GM12878 (cell line): ENCODE measurements around the gene PSMB3. TPM values are rescaled to one million over a fixed set of nuclear protein-coding genes. Genes with fewer than 3 reads are reported as not detected.
A peak's percentile ranks its signal among the peaks of the same experiment; 100 is the strongest.

Experiments
- ATF3 ChIP-seq: IDR thresholded peaks from 2 replicates; pipeline ENCODE4 v1.6.1; 2011; ENCODE audit warnings: low read depth, mild to moderate bottlenecking, low read length, moderate library complexity, borderline replicate concordance; ENCODE audit errors: extremely low read depth
- BHLHE40 ChIP-seq, 2 experiments: fragments of 450-650 bp in 1 of 2; IDR thresholded peaks; 2 replicates each; pipeline ENCODE4 v1.6.1; 2011 to 2017; ENCODE audit warnings: low read depth in 2 of 2, borderline replicate concordance in 1 of 2, improper control_type of control experiment in 1 of 2, low read length in 1 of 2, mild to moderate bottlenecking in 1 of 2
- CBX5 ChIP-seq: sonication (generic); IDR thresholded peaks from 2 replicates; pipeline ENCODE4 v1.6.1; 2016; ENCODE audit warnings: low read depth, moderate library complexity, mild to moderate bottlenecking, inconsistent platforms
- CREM ChIP-seq: IDR thresholded peaks from 2 replicates; pipeline ENCODE4 v1.6.1; 2014; ENCODE audit warnings: antibody characterized with exemption, low read depth
- LARP7 ChIP-seq: fragments of 450-650 bp; IDR thresholded peaks from 2 replicates; pipeline ENCODE4 v1.6.1; 2017; ENCODE audit warnings: mild to moderate bottlenecking
- MTA3 ChIP-seq: IDR thresholded peaks from 2 replicates; pipeline ENCODE4 v1.6.1; 2012; ENCODE audit warnings: low read length, inconsistent platforms, borderline replicate concordance
- NKRF ChIP-seq: fragments of 450-650 bp; conservative IDR thresholded peaks from 2 replicates; pipeline ENCODE4 v1.6.1; 2017; ENCODE audit warnings: mild to moderate bottlenecking, moderate library complexity
- PAX5 ChIP-seq: IDR thresholded peaks from 2 replicates; pipeline ENCODE4 v1.6.1; 2011; ENCODE audit warnings: low read depth, low read length, borderline replicate concordance
- SMAD5 ChIP-seq: IDR thresholded peaks from 2 replicates; pipeline ENCODE4 v1.6.1; 2016; ENCODE audit warnings: antibody characterized with exemption, low read depth
- SMARCA5 ChIP-seq: fragments of 450-650 bp; IDR thresholded peaks from 2 replicates; pipeline ENCODE4 v1.6.1; 2017; ENCODE audit warnings: mild to moderate bottlenecking
- TARDBP ChIP-seq: IDR thresholded peaks from 2 replicates; pipeline ENCODE4 v1.6.1; 2016; ENCODE audit warnings: borderline replicate concordance
- polyA plus RNA-seq, 11 experiments: library from polyadenylated mRNA; depleted of rRNA in 4 of 11; unstranded in 6 of 11; stranded (reverse) in 5 of 11; fragments of >200 nt; fragmentation: Nextera tagmentation in 4 of 11; fragmentation: Illumina TruSeq in 1 of 11; extraction: Ambion mirVana in 4 of 11; extraction: Trizol in 1 of 11; gene quantifications; 1 replicate in 1 of 11; 2 replicates in 10 of 11; pipeline versions ENCODE4 v1.2.1 to v1.2.3, GENCODE V29; 2011 to 2016; ENCODE audit warnings: inconsistent platforms in 2 of 11, missing spikeins in 2 of 11, low read depth in 1 of 11
- total RNA-seq, 4 experiments: library from RNA; depleted of rRNA in 3 of 4; stranded (reverse); fragments of >200 nt in 3 of 4; fragmentation: Illumina TruSeq in 1 of 4; extraction: Trizol in 1 of 4; gene quantifications; 2 replicates each; pipeline versions ENCODE4 v1.2.1 to v1.2.3, GENCODE V29; 2013 to 2021

Gene PSMB3
- total and polyA plus RNA-seq, 10 of the 15 experiments (the other 5 are each of a cell fraction or from before 2014, with no cell fraction given): 300 to 2,130 (median 490) TPM

GRCh38 chr17:38702916-38703741, 49.4 kb upstream of the PSMB3 start (continued):
- TF ChIP-seq SMARCA5 (peak; percentile 92), TARDBP (no peak), CREM (0 out of 2 replicates have a peak, but pooled peaks have one; percentile 20), BHLHE40 (IDR thresholded peaks at IDR 0.05; ENCODE audit: borderline replicate concordance in 1 of 2, low read depth in 2 of 2, low read length in 1 of 2) (peak; percentile 76 to 84), NKRF (0 out of 2 replicates have a peak, but pooled peaks have one; percentile 3), CBX5 (peak; percentile 30; the same call in 1 of the 2 replicates), LARP7 (0 out of 2 replicates have a peak, but pooled peaks have one; percentile 24), MTA3 (peak; percentile 82; the same call in 1 of the 2 replicates), ATF3 (no peak), PAX5 (peak; percentile 28; the same call in 1 of the 2 replicates), SMAD5 (peak; percentile 17; the same call in 1 of the 2 replicates)
